ENCODE measurements around the gene ISG20.

The ISG20 gene

DNA sequence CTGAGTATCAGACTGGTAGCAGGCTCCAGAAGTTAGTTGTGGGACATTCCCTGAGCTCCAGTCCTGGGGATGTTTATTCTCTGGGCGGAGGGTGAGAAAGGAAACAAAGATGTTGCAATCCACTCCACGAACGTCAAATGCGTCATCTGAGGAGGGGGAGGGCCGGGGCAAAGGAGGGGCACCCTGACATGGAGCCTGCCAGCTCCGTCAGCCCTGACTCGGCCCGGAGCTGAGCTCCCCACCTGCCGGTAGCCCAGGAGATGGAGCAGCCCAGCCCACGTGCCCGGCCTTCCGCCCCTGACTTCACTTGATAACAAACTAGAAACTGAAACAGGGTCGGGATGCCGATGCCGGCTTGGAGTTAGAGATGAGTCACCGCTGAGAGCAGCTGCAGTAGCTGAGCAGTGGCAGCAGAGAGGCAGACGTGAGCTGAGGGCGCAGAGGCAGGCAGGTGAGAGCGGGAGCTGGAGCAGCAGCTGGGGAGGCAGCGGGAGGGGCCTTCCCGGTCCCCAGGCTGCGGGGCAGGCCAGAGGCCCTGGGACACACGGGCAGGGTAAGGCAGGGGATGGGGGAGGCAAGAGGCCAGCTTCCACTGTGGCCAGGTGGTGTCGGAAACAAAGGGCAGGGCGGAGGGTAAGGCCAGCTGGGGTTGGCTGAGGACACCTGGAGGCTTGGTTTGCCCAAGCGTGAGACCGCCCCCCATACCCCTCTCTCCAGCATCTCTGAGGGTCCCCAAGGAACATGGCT lies at the start of gene ISG20:
Gene ISG20, plus strand, starts transcription at position 391 of the 747 bp plus-strand sequence. Its CDS starts 351 bp downstream, at position 742.
- peak in 1 of 2 experiments; percentile 65 for DNase-seq

DNA sequence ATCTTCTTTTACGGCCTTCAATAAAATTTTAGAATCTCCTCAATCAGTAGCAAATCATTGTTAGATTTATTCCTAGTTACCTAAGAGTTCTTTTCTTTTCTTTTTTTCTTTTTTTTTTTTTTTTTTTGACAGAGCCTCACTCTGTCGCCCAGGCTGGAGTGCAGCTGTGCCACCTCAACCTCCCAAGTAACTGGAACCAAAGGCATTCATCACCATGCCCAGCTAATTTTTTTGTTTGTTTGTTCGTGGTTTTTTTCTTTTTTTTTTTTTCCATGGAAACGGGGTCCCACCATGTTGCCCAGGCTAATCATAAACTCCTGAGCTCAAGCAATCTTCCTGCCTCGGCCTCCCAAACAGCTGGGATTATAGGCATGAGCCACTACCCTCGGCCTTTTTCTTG lies 48.1 kb upstream of the ISG20 start:
- no peak for DNase-seq

DNA sequence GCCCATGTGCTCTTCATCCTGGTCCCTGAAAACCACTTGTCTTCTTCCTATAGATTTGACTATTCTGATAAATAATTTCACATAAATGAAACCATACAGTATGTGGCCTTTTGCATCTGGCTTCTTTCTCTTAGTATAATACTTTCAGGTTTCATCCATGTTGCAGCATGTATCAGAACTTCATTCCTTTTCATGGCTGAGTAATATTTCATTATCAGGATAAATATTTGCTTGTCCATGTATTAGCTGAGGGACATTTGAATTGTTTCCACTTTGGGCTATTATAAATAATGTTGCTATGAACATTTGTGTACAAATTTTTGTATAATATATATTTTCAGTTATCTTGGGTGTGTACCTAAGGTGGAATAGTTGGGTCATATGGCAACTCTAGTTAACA lies 47.4 kb upstream of the ISG20 start:
- DNase-seq, result no peak

DNA sequence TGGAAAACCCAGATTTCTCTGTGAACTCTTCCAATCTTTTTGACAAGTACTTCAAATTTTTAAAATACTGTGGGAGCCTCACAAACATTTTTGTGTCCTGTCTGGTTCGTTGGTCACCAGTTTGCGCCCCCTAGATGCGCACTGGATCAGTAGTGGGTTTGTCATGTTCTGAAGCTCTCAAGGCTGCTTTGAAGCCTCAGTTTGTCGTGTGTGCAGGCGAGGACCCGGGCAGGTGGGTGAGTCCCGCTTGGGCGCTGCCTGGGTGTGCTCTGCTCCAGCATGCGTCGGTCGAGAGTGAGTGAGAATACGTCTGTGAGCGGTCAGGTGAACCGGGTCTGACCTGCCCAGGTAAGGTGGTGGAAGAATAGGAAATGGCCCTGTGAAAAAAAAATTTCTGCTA lies 34.9 kb upstream of the ISG20 start:
- no peak for DNase-seq

DNA sequence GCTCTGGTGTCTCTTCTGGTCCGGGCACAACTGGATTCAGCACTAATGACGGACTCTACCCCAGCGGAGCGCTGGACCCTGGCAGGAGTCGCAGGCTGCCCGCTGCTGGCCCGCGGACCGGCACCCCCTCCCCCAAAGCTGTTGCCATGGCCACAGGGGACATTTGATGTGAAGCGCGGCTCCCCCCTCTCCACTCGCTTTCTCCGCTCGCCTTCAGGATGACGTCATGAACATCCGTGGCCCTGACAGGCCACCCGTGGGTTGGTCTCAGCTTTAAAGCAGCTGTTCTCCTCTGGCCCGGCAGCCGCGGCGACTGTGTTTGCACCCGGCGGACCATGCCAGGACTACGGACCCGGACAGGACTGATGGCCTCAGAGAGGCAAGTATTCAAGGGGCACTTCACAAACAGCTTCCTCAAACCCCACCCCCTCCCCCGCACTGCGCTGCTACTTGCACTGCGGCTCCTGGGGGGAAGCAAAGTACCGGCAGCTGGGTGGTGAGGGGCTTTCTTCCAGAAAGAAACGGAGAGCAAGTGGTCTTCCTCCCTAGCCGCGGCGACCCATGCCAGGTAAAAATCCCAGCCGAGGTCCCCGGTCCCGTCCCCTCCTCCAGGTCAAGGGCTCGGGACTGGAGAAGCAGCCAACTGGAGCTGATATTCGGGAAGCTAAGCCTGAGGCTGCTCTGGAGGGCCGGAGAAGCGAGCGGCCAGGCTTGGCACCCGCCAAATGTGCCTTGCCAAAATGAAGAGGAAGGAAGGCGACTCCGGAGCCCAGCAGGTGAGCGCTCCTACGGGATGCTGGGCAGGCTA lies 34.2 kb upstream of the ISG20 start:
- DNase-seq, result peak in 1 of 2 experiments; percentile 69

DNA sequence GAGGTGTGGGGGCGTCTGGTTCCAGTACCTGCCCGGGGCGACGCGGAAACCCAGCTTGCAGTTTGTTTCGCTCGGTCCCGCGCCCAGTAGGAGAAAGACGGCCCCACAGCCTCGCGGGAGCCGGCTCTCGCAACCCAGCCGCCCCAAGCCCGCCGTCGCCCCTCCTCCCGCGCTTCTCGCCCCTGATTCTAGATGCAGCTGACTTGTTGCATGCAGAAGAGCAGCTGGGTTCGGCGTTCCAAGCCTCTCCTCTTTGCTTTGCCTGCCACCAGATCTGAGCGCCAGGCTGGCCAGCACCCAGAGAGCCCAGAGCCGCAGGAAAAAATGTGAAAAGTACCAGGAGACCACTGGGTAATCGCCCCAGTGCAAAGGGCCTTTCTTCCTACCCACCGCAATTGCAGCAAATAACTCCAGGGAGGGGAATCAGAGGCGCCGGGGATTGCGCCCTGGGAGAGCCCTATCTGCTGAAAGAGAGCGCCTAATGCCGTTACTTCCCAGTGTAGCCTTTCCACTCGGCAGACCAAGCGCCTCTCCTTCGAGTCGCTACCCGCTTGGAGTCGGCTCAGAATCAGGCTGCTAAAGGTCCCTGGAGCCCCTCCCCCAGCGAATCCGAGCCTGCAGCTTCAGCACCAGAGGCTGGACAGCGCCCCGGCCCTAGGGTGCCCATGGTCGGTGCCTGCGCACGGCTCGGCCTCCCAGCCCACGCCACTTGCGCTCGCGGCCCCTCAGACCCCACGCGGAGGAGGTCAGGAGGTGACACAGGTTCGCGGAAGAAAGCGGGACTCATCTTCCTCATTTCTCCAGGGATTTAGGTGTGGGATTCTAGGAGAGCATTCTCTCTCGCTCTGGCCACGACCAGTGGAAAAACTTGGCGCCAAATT lies 33.4 kb upstream of the ISG20 start:
- peak; percentile 29 to 49 for DNase-seq

DNA sequence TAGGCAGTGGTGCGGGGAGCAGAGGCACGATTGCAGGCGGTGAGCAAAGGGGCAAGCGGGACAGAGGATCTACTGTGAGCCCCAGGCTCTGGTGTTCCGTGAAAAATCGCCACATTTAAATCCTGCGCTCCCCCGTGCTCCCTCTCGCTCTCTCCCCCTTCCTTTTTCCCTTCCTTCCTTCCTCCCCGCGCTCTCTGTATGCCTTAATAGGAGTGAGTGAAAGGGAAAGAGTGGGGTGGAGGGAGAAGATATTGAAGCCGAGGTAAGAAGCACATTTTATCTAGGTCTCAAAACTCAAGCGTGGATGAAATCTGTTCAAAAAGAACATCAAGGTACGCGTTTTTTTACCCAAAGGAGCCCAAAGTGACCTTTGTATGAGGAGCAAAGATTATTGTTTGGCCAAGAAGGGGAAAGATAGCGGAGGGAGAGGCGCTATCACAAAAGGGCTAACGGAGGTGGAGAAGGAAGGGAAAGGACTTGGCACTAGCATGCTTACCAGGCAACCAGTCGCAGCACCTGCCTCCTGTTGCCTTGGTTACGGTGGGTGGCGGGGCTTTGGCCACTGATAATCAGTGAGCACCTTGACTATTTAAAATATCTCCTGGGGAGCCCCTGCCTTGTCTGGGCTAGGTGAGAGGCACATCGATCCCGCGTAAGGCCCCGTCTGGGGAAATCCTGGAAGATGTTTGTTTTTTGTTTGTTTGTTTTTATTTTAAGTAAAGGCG lies 32.6 kb upstream of the ISG20 start:
- DNase-seq, result peak in 1 of 2 experiments; percentile 41

DNA sequence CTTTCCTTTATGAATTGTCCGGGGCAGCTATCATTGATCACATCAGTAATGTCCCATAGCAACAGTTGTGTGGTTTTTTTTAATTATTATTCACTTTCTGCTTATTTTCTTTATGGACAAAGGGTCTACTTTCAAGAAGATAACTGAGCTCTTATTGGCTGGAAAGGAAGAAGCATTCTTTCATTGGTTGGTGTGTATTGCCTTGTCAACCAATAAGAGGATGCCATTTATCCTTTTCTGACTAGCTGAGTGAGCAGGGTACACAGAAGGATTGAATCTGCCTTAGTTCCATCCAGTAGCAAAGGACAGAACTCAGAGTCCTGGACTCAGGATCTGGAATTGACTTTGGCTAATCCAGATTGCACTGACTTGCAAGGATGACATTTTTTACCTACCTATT lies 30.9 kb upstream of the ISG20 start:
- DNase-seq, result no peak

DNA sequence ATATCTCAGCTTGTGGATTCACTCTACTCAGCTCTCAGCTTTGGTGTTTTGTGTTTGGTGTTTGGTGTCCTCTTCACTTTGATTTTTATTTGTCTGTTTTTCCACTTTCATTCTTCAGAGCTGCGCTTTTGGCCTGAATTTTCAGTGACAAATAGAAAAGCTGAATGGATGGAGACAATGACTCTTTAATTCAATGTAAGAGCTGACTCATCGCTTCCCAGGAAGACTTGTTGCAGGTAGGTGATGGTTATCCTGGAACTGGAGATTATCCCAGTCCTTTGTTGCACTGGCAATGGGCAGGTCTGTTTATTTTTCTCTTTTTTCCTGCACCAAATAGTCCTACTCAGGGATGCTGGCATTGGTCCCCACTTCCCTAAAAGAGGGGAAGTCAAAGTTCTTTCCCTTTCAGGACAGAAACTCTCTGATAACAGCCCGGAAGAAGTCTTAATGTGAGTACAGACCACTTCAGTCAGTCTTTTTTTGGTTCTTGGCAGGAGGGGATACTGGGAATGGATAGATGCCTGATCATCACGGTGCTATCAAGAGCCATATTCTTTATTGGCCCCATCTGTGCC lies 30.1 kb upstream of the ISG20 start:
- no peak for DNase-seq

DNA sequence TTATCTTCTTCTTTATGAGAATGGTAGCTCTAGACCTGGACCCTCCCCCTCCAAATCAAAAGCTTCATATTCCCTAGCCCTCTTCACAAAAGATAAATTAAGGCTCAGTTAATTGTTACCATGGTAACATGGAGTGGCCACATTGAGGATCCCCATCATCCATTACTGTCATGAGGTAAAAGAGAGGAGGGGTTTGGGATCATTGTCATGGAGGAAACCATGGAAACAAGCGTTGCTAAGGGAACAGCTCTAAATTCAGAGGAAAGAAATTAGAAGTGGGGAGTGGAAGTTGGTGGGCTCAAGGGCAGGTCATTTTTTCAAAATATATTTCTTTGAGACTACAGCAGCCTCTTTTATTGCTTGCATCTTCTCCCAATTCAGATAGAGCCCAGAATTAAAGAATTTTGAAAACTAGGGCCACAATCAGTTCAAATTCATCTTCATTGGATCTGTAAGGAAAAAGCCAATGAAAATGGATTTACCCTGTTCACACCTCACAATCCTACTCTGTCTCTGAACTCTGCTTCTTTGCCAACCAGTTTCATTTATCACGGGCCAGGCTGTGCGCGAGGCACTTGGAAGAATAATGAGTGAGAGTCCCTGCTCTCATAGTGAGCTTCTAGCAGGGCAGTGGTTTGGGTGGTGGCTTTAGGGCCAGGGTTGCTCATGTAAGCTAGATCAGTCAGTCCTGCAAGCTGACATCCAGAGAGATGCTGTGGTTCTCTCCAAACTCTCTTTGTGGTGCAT lies 29.3 kb upstream of the ISG20 start:
- no peak for DNase-seq

DNA sequence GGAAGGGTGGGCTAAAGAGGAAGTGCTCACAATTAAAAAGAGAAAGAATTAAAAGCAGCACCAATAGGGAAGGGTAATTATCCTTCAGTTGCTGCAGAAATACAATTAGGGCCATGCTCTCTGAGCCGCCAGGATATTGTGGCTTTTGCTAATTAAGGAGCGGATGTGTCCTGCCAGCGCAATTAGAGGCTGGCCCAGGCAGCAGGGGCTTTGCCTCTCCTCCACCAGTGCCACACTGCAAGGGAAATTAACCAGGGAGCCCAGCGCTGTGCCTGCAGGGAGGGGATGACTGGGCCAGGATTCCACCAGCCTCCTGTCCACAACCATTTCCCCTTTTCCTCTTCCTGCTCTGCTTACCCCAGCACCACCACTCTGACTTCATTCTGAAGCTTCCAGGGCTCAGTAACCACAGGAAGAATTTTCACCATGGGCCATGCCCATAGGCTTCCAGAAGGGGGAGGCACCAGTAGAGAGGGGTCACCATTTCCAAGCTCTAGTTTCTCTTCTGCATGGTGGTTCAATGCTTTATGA lies 28.1 kb upstream of the ISG20 start:
- DNase-seq, result no peak

DNA sequence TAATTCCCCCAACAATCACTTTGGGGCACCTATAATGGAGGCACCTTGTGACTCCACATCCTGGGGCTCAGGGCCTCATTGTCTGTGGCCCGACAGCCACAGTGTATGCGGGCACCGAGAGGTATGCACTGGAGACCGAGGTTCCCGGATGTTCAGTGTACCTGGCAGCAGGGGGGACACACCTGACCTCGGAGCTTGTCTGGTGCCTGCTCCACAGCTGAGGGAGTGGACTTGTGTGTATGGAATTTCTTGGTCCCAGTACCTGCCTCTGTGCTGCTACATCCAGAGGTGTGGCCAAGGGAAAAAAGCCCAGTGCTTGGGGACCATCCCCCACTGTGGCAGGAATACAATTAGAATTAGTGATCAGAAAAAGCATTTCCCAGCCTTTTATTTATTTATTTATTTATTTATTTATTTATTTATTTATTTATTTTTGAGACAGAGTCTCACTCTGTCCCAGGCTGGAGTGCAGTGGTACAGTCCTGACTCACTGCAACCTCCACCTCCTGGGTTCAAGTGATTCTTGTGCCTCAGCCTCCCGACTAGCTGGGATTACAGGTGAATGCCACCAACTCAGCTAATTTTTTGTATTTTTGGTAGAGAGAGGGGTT lies 26.5 kb upstream of the ISG20 start:
- DNase-seq, result no peak

DNA sequence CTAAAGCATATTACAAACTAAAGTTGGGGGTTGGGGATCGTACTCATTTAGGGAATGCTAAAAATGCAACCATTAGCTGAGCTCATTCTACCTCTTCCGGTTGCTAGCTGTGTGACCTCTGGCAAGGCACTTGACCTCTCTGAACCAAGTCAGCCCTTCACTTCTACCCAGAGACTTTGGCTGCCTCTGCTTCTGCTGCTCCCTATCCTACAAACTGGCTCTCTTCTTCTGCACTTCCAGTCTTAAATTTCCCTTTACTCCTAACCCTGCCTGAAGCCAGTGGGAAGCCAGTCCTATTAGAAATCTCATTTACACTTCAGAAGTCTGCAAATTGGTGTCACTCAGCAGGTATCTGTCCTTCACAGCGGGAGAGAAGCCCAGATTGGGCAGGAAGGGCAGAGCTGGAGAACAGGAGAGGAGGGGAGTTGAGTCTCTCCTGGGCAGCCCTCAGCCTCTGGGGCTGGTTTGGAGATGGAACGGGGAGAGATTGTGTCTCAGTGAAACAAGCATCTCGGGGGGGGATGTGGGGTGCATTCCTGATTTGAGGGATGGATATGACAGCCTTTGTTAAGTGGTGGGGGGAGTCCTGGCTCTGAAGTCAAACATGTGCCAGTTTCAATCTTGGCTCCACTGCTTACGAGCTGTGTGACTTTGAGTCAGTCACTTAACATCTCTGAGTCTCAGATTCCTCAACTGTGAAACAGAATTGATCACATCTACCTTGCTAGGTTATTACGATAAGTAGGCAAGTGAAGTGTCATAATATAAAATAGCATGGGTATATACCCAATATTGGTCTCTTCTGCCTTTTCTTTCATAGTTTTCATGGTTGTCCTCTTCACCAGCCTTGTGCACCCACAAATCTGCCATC lies 25.5 kb upstream of the ISG20 start:
- no peak for DNase-seq

DNA sequence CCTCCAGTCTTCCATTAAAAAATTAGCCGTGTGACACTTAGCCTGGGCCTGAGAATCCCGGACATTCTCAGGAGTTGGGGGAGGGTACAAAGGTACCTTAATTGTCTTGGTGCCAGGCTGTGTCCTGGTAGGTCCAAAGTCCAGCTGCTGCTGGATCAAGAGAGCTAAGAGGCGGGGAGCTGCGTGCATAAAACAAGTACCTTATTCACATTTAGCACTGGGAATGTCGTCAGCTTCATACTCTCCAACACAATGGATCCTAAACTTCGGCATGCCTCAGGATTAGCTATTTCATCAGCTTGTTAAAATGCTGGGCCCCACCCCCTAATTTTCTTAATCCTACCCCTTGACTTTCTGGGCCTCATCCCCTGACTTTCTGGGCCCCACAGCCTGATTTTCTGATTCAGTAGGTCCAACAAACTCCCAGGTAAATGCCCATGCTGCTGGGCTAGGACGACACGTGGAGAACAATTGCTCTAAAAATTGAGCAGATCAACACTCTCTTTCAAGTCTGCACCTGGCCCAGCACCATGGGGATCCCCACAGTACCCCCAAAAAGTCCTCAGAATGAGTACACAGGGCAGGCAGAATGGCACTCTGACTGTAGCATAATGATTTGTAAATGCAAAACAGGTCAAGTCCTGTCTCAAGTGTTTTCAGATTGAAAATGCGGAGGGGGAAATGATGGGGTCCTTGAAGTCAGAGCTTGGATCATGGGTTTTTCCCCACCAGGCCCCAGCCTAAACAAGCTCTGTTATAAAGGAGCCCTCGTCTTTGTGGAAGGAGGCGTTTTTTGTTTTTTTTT lies 23.3 kb upstream of the ISG20 start:
- no peak for DNase-seq

DNA sequence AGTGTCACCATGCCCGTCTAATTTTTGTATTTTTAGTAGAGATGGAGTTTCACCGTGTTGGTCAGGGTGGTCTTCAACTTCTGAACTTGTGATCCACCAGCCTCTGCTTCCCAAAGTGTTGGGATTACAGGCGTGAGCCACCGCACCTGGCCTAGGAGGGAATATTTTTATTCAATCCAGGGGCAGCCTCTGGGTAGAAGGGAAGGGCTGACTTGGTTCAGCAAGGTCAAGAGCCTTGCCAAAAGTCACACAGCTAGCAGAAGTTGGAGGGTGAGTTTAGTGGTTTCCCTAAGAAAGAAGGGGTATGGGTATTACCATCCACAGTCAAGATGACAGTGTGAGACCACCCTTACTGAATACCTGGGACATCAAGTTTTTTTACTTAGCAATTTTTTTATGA lies 22.6 kb upstream of the ISG20 start:
- DNase-seq, result no peak

DNA sequence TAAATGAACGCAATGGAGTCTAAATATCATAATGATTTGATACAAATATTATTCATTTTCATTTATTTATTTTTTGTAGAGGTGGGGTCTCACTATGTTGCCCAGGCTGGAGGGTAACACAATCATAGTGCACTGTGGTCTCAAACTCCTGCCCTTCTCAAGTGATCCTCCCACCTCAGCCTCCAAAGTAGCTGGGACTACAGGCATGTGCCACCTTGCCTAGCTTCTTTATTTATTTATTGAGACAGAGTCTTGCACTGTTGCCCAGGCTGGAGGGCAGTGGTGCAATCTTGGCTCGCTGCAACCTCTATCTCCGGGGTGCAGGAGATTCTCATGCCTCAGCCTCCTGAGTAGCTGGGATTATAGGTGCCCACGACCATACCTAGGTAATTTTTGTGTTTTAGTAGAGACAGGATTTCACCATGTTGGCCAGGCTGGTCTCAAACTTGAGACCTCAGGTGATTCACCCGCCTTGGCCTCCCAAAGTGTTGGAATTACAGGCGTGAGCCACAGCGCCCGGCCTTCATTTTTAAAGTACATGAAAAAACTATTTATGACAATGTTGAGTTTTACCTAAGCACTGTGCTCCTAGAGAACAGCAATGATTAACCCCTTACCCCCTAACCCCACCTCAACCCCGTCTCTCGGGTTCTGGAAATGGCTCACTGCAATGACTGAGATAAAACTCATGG lies 21.6 kb upstream of the ISG20 start:
- no peak for DNase-seq

DNA sequence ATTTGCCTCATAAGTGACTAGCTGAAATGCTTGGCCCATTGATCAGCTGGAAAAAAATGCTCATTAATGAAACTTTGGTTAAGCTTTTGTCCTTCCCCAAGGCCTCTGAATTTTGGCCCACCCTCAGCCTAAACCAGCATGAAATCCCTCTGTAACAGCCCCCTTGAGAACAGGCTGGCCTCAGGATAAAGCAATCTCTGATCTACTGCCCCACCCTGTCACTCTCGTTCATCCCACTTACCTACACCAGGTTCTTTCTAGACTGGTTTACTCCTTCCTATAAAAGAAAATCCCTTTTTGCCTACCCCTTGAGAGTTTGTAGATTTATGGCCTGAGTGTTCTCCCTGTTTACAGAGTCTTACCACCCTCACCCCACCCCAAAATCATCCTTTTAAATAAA lies 21.0 kb upstream of the ISG20 start:
- no peak for DNase-seq

DNA sequence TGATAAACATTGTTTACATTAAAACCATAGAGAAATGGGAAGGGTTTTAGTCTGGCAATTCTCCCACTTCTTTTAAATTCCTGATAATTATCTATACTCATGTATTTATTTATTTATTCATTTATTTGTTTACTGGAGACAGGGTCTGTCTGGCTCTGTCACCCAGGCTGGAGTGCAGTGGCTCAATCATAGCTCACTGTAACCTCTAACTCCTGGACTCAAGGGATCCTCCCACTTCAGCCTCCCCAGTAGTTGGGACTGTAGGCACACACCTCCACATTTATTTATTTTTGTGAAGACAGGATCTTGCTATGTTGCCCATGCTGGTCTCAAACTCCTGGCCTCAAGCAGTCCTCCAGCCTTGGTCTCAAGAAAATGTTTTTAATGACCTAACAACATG lies 20.1 kb upstream of the ISG20 start:
- DNase-seq, result no peak

All from NCI-H187 (cell line).